Hepatocyte (in vitro differentiated cells): ENCODE results near the gene UGCG.

Source experiments
- CTCF ChIP-seq: fragments of 200-600 bp; sonication (generic); IDR thresholded peaks from 2 replicates; pipeline ENCODE4 v1.5.1; 2016; ENCODE audit warnings: antibody characterized with exemption, mild to moderate bottlenecking; ENCODE audit not compliant: poor library complexity
- EZH2 ChIP-seq: fragments of 200-600 bp; sonication (generic); IDR thresholded peaks from 2 replicates; pipeline ENCODE4 v1.6.1; 2016; ENCODE audit warnings: antibody characterized with exemption, mild to moderate bottlenecking, borderline replicate concordance
- EZH2phosphoT487 ChIP-seq: fragments of 200-600 bp; sonication (generic); IDR thresholded peaks from one replicate; pipeline ENCODE4 v1.6.1; 2018; ENCODE audit warnings: antibody characterized with exemption, mild to moderate bottlenecking, low read depth, moderate library complexity; ENCODE audit not compliant: unreplicated experiment, severe bottlenecking

DNA sequence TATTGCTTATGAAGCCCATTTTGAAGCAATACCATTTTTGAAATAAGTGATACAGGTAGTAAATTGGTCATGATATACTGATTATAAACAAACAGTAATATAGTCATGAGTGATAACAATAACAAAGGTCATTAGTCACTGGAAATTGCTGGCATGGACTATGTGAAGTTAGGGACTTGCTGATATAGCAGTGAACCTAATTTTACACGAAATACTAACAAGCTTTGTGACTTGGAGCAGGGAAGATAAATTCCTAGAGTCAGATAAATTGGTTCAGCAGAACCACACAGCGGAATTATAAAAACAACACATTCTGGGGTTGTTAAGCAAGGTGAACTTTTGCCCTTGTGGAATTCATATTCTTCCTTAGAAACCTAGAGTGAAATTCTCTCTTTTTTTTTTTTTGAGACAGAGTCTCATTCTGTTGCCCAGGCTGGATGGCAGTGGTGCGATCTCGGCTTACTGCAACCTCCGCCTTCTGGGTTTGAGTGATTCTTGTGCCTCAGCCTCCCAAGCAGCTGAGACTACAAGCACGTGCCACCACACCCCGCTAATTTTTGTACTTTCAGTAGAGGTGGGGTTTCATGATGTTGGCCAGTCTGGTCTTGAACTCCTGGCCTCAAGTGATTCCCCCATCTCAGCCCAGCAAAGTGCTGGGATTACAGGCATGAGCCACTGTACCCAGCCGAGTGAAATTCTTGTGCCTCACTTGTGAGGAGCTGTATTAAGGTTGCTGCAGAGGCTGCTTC lies 6.0 kb downstream of the UGCG start:
- TF ChIP-seq CTCF = no peak
- TF ChIP-seq EZH2 = no peak
- TF ChIP-seq EZH2phosphoT487 = no peak
